ENCODE data around the gene ZNF574.

ZNF574 gene

DNA sequence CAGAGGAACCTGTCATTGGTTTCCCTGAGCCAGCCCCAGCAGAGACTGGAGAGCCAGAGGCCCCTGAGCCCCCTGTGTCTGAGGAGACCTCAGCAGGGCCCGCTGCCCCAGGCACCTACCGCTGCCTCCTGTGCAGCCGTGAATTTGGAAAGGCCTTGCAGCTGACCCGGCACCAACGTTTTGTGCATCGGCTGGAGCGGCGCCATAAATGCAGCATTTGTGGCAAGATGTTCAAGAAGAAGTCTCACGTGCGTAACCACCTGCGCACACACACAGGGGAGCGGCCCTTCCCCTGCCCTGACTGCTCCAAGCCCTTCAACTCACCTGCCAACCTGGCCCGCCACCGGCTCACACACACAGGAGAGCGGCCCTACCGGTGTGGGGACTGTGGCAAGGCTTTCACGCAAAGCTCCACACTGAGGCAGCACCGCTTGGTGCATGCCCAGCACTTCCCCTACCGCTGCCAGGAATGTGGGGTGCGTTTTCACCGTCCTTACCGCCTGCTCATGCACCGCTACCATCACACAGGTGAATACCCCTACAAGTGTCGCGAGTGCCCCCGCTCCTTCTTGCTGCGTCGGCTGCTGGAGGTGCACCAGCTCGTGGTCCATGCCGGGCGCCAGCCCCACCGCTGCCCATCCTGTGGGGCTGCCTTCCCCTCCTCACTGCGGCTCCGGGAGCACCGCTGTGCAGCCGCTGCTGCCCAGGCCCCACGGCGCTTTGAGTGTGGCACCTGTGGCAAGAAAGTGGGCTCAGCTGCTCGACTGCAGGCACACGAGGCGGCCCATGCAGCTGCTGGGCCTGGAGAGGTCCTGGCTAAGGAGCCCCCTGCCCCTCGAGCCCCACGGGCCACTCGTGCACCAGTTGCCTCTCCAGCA, 4.2 kb downstream of the ZNF574 start:
- DNase-seq (ENCODE audit: low read depth in 1 of 2, low spot score in 1 of 2): no peak

DNA sequence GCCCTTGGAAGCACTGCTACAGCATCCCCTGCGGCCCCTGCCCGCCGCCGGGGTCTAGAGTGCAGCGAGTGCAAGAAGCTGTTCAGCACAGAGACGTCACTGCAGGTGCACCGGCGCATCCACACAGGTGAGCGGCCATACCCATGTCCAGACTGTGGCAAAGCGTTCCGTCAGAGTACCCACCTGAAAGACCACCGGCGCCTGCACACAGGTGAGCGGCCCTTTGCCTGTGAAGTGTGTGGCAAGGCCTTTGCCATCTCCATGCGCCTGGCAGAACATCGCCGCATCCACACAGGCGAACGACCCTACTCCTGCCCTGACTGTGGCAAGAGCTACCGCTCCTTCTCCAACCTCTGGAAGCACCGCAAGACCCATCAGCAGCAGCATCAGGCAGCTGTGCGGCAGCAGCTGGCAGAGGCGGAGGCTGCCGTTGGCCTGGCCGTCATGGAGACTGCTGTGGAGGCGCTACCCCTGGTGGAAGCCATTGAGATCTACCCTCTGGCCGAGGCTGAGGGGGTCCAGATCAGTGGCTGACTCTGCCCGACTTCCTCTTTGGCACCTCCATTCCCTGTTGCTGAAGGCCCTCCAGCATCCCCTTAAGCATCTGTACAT, 4.9 kb downstream of the ZNF574 start:
- DNase-seq (ENCODE audit: low read depth in 1 of 2, low spot score in 1 of 2): no peak

DNA sequence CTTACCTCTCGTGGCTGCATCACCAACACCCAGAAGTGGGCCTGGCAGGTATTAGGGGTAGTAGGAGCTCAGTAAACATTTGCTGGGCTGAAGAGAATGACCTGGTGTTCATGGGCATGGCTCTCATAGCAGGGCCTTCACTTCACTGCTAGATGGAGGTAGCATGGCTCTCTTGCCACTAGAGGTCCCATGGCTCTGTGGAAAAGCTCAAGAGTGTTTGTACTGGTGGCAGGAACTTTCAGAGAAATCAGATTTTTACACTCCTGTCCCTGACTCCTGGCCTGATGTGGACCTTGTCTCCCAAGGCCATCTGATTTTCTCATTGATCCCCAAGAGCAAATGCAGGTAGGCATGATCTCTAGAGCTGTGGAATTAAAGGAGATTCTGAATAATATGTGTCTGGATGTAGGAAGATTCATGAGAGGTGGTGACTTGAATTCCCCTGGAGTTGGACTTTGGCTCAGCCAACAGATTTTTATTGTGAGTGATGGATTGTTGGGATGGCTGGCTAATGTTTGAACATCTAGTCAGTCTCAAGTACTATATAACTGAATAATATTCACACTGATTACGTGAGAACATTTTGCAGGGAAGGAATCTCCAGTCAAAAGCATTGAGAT, 5.7 kb downstream of the ZNF574 start:
- no peak for DNase-seq (ENCODE audit: low read depth in 1 of 2, low spot score in 1 of 2)

DNA sequence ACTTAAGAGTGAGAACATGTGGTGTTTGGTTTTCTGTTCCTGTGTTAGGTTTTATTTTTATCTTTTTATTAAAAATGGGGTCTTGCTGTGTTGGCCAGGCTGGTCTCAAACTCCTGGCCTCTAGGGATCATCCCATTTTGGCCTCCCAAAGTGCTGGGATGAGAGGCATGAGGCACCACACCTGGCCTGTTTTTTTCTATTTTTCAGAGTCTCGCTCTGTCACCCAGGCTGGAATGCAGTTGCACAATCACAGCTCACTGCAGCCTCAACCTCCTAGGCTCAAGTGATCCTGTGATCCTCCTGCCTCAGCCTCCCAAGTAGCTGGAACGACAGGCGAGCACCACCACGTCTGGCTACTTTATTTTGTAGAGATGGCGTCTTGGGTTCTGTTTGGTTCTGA, 7.6 kb downstream of the ZNF574 start:
- no peak for DNase-seq (ENCODE audit: low read depth in 1 of 2, low spot score in 1 of 2)

DNA sequence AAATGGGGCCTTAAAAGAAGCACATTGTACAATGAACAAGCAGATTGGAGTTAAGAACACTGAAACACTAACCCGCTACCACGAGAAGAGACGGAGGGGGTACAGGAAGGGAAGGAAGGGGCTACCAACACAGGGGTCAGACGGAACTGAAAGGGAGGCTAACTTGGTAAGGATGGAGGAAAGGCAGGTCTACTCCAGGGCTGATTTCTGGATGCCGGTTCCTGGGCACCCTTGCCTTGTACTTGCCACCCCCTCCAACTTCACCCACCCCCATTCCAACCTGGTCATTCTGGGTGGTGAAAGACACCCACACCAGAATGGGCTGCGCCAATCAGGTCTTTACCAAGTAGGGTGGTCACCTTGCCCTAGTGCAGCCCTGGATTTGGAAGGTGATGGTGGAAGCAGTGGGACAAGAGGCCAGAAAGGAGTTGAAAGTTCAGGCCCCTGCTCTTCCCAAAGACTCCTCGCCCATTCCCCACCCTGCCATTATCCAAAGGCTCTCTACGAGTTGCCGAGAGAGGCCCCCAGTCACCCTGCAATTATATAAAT, 10.3 kb downstream of the ZNF574 start:
- DNase-seq (ENCODE audit: low read depth in 1 of 2, low spot score in 1 of 2): no peak

DNA sequence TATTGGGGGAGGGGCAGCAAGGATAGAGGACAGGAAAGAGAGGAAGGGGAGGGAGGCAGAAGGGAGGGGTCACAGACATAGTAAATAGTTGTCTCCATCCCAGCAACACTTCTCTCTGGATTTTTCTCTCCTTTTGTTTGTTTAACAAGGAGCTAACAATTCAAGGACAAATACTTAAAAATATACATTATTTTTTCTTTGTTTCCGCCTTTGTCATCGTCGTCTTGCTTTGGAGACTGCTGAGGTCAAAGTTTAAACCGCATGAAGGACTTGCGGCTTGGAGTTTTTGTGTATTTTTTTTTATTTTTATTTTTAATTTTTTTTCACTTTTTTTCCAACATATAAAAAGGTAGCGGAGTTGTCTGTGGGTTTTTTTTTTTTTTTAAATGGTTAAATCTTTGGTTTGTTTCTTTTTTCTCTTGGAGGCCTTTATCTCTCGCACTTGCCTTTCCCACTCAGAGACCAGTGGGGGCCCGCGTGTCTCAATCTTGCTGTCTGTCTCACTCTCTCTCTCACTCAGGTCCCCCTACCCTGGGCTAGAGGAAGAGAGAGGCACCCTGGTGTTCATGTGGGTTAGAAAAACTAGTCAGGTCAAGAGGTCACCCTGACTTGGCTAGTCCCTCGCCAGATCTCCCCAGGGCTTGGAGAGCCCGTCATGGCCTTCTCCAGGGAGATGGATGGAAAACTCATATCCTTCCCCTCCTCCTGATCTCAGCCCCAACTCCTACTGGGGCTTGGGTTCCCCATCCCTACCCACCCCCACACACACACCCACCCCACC, 11.0 kb downstream of the ZNF574 start:
- no peak for DNase-seq (ENCODE audit: low read depth in 1 of 2, low spot score in 1 of 2)

DNA sequence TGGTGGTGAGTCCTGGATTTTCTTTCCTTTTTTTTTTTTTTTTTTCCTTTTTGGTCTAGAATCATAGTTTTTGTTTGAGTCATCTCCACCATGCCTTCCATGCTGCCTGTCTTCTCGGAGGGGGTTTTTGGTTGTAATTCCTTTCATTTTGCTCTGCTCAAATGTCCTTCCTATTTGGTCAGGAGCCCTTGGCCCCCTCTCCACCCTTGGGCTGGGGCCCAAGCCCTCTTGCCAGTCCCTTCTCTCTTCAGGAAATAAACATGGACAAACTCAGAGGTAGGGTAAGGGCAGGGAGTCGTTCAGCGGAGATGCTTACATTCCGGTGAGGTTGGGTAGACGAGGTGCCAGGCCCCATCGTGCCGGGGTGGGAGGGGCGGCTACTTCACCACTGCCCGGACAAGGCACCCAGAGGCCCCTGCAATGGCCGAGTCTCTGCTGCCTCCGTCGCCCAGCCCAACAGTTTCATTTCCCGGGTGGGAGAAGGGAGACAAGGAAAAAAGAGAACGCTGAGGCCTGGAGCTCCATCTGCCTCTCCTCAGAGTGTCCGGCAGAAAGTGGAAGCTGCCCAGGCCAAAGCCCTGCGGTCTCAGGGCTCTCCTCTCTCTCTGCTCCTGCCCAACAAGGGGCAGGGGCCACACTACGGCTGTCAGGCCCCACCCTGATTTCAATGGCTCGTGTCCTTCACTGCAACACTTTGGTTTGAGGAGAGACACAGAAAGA, 12.7 kb downstream of the ZNF574 start:
- DNase-seq (ENCODE audit: low read depth in 1 of 2, low spot score in 1 of 2): no peak

DNA sequence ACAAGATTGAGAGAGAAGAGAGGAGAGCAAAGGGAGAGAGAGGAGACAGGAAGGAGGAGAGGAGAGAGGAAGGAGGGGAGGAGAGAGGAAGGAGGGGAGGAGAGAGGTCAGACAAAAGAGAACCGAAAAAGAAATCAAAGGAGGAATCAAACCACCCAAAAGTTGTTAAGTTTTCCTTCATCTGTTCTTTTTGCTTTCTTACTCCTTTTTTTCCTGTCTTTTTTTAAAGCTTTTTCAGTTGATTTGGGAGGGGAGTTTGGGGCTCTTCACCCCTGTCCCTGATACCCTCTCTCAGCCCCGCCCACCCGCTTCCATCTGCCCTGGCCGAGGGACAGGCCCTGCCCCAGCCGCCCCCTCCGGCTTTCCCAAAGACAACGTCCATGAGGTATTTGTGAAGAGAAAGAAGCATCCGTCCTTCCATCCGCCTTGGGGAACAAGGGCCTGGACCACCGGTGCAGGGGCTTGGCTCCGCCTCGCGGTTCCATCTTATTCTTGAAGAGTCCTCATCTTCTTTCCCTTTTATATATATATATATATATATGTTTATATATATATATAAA, 13.3 kb downstream of the ZNF574 start:
- no peak for DNase-seq (ENCODE audit: low read depth in 1 of 2, low spot score in 1 of 2)

DNA sequence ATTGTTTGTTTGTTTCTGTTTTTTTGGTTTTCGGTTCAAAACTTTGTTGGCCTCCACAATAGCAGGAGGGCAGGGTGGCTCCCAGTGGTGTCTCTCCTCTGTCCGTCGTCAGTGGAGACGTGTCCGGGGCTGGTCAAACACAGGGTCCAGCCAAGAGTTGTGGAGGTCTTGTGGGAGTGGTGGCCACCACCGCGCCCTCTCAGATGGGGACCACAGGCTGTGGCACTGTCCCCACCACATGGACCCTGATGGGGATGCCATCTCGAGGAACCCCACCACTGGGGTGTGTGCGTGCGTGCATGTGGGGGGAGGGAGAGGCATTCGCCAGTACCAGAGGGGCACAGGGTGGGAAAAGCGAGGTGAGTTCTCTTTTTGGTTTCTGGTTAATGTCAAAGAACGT, 13.8 kb downstream of the ZNF574 start:
- DNase-seq (ENCODE audit: low read depth in 1 of 2, low spot score in 1 of 2): no peak

DNA sequence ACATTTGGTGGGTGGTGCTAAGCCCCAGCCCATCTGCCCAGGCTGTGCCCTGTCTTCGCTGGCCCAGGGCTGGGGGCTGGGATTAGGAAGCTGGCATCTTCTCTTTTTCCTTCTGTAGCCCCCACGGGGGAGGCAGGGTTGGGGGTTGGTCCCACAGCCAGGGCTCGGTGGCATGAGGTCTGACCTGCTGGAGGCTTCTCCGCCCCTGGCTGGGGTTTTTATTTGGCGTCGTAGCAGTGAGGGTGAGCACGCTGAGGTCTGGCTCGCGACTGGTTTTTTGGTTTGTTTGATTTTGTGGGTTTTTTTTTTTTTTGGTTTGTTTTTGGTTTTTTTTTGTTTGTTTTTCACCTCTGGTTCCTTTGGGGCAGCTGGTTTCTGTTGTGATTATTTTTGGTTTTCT, 14.7 kb downstream of the ZNF574 start:
- DNase-seq (ENCODE audit: low read depth in 1 of 2, low spot score in 1 of 2): no peak

DNA sequence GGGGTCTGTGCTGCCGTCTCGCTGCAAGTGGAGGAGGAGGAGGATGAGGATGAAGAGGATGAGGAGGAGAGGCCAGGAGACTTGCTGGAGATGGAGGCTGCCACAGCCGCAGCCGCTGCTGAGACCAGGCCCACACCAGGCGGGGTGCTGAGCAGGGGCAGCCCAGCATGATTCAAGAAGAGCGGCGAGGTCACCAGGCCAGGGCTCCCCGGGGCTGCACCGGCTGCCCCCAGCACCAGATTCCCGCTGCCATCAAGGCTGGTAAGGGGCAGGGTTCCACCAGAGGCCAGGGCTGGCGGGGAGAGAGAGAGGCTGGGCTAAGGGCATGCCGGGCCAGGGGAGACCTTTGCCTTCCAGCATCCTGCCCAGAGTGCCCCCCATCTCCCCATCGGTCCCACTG, 15.3 kb downstream of the ZNF574 start:
- no peak for DNase-seq (ENCODE audit: low read depth in 1 of 2, low spot score in 1 of 2)

DNA sequence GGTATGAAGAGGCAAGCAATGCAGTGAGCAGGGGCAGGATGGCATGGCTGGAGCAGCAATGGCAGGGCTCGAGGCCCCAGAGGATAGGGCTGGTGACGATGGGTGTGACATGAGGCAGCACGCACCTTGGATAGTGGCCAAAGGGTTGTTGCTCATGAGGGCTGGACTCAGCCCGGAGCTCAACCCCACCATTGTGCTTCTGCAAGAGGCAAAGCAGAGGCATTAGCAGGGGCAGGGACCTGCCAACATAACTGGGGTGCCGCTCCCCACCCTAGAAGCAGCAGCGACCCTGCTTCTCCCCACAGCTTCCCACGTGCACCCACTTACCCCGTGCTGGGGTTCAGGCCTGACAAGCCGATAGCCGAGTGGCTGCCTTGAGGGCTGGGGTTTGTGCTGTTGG, 15.8 kb downstream of the ZNF574 start:
- no peak for DNase-seq (ENCODE audit: low read depth in 1 of 2, low spot score in 1 of 2)

DNA sequence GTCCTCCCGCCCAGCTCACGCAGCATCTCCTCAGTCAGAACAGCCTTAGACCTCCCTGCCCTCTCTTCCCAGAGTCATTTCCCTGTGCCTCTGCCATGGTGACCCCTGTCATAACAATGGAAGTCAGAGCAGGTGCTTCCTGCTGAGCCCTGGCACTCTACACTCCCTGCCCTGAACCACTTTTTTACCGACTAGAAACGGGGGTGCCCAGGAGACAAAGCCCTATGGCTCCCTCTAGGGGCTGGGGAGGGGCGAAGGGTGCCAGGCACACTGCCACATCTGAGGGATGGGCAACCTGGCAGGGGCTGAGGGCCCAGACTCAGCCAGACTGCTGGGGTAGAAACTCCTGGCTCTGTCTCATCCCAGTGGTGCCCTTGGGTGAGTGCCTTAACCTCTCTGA, 16.4 kb downstream of the ZNF574 start:
- DNase-seq (ENCODE audit: low read depth in 1 of 2, low spot score in 1 of 2): no peak

DNA sequence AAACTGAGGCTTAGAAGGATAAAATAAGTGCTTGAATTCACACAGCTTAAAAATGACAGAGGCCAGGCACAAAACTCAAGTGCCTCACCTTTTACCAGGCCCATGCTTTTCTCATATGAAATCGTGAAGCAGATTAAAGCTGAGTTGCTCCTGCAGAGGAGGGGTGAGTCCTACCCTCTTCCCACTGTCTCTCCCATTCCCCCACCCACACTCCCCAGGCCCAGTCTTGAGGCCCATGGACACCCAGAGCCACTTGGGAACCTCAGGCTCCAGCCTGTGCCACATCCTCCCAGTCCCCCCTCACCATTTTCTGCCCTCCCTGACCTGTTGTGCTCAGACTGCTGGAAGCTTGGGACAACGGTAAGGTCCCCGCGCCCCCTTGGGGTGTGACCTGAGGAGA, 17.5 kb downstream of the ZNF574 start:
- DNase-seq (ENCODE audit: low read depth in 1 of 2, low spot score in 1 of 2): no peak

DNA sequence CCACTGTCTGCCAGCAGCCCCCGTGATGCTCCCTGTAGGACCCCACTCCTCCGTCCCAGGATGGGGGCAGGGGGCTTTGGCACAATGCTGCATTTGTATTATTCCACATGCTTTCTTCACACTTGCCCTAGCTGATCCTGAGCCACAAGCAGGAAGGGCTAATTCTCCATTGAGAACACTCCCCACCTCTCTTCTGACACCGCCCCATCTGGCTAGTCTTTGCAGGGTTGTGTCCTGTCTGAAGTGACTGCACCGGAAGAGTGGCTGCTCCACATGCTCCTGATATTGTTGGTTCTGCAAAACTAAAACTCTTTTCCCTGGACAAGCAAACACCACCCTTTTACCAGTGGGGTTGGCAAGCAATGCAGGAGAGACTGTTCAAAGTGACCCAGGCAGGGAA, 18.0 kb downstream of the ZNF574 start:
- no peak for DNase-seq (ENCODE audit: low read depth in 1 of 2, low spot score in 1 of 2)

DNA sequence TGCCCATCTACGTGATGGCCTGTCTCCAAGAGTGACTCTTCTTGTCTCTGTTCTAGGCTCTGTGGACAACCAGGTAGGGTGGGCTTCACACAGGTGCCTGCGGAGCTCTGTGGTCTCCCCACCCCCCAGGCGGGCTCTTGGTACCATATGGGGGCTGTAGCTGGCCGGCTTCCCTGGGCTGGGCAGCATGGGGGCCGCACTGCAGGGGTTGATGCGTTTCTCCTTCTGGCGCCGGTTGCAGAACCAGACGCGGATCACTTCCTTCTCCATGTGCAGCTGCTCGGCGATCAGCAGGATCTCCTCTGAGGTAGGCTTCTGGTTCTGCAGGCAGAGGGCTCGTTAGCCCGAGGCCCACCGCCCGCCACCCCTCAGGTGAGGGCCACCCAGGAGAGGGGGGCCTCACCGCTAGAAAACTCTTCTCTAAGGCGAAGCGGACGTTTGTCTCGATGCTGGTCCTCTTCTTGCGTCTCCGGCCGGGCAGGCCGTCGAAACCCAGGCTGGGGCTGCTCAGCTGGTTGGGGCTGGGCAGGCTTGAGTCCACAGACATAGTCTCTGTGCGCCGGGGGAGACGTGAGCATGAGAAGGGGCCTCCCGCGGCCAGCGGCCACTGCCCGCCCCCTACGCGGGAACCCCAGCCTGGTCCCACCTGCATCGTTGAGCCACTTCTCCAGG, 19.3 kb downstream of the ZNF574 start:
- DNase-seq (ENCODE audit: low read depth in 1 of 2, low spot score in 1 of 2): no peak

DNA sequence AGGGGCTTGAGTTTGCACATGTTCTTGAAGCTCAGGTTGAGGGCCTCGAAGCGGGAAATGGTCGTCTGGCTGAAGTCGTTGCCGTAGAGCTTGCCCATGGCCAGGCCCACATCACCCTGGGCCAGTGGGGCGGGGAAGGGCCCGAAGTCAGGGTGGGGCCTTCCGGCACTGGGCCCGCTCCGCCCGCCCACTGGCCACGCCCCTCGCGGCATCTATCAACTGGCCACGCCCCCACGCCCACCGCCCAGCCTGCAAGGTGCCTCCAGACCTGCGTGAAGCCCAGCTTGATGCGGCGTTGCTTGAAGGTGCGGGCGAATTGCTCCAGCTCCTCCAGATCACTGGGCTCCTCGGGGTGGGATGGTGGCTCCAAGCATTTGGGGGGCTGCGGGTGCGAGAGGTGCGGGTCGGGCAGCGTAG, 19.9 kb downstream of the ZNF574 start:
- DNase-seq (ENCODE audit: low read depth in 1 of 2, low spot score in 1 of 2): no peak

DNA sequence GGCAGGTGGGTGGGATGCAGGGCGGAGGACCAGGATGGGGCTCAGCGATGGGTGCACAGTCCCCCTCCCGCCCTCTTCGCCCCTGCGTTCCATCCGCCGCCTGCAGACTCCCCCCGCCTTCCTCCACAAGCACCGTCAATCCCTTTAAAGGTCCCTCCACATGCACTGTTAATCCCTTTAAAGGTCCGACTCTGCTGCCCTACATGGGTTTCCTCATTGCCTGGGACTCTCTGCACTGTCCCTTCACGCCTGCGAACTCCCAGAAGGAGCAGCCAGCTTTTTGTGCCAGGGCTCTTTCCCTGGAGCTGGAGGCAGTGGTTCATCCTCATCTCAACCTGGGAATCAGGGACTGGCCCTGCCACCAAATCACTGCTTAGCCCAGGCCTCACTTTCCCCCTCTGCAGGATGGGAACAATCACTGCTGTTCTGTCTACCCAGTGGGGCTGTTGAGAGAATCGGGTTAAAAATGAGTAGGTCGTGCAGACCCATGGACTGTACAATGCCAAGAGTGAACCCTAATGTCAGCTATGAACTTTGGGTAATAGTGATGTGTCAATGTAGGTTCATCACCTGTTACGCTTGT, 20.4 kb downstream of the ZNF574 start:
- no peak for DNase-seq (ENCODE audit: low read depth in 1 of 2, low spot score in 1 of 2)

DNA sequence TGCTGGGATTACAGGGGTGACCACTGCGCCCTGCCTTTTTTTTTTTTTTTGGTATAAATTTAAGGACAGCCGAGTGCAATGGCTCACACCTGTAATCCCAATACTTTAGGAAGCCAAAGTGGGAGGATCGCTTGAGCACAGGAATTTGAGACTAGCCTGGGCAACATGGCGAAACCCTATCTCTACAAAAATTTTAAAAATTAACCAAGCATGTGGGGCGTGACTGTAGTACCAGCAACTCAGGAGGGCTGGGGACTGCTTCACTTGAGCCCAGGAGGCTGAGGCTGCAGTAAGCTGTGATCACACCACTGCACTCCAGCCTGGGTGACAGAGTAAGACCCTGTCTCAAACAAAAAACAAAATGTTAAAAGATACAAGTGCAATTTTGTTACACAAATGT, 21.5 kb downstream of the ZNF574 start:
- no peak for DNase-seq (ENCODE audit: low read depth in 1 of 2, low spot score in 1 of 2)

All from stimulated activated CD4-positive, alpha-beta T cell treated with anti-CD3 and anti-CD28 coated beads, Interleukin-15, amount 100 ng/mL, for 1 hour (primary cell).